Measurements from ENCODE around the gene FMO3. TPM values are rescaled to one million over a fixed set of nuclear protein-coding genes. Genes with fewer than 3 reads are reported as not detected.

The FMO3 gene
- total RNA-seq, 1 experiment from 2014 or later, result not detected

GRCh38 chr1:171150156-171150555, 59.5 kb downstream of the FMO3 start:
- CTCF ChIA-PET, result no interaction called here
- no peaks in the 10 kb centered on the region for H3K9me3 ChIP-seq
- no peak for TF ChIP-seq CTCF (IDR thresholded peaks at IDR 0.05; ENCODE audit: insufficient read depth in 1 of 2, low read depth in 1 of 2, low read length in 1 of 2, severe bottlenecking in 1 of 2, unreplicated experiment in 1 of 2)
- no peaks in the 10 kb centered on the region for H3K4me1 Mint-ChIP-seq (ENCODE audit: low read depth, unreplicated experiment)
- no peaks in the 10 kb centered on the region for H3K27me3 Mint-ChIP-seq (ENCODE audit: insufficient read depth, unreplicated experiment)
- no peaks in the 10 kb centered on the region for H3K36me3 Mint-ChIP-seq (ENCODE audit: insufficient read depth, unreplicated experiment)
- intact Hi-C loops (cut with micrococcal nuclease; ENCODE audit: unreplicated experiment), result no loop called here
- H3K27me3 ChIP-seq (replicated peaks; ENCODE audit: control insufficient read depth, insufficient read depth, low read length), result no peaks in the 10 kb centered on the region
- no peak overlapping the region for H3K27ac Mint-ChIP-seq (ENCODE audit: unreplicated experiment)
- H3K4me3 ChIP-seq (ENCODE audit: low read depth, low read length), result no peak overlapping the region
- H3K36me3 ChIP-seq (ENCODE audit: control insufficient read depth, insufficient read depth, low read length), result no peaks in the 10 kb centered on the region
- no peak for DNase-seq
- BruUV-seq (replicated peaks), result no TSS peak
- no peak overlapping the region for H3K4me3 Mint-ChIP-seq (ENCODE audit: unreplicated experiment)
- no peaks in the 10 kb centered on the region for H3K9me3 Mint-ChIP-seq (ENCODE audit: unreplicated experiment)
- no peaks in the 10 kb centered on the region for H3K4me1 ChIP-seq
- POLR2A ChIA-PET, result no interaction called here

GRCh38 chr1:171152549-171152948, 61.8 kb downstream of the FMO3 start:
- Histone ChIP-seq H3K9me3 (no peaks in the 10 kb centered on the region), H3K4me1 (no peaks in the 10 kb centered on the region), H3K27me3 (replicated peaks; ENCODE audit: control insufficient read depth, insufficient read depth, low read length) (no peaks in the 10 kb centered on the region), H3K36me3 (ENCODE audit: control insufficient read depth, insufficient read depth, low read length) (no peaks in the 10 kb centered on the region), H3K4me3 (ENCODE audit: low read depth, low read length) (no peak overlapping the region)
- Mint-ChIP-seq H3K27ac (ENCODE audit: unreplicated experiment) (no peak overlapping the region), H3K4me1 (ENCODE audit: low read depth, unreplicated experiment) (no peaks in the 10 kb centered on the region), H3K36me3 (ENCODE audit: insufficient read depth, unreplicated experiment) (no peaks in the 10 kb centered on the region), H3K9me3 (ENCODE audit: unreplicated experiment) (no peaks in the 10 kb centered on the region), H3K27me3 (ENCODE audit: insufficient read depth, unreplicated experiment) (no peaks in the 10 kb centered on the region), H3K4me3 (ENCODE audit: unreplicated experiment) (no peak overlapping the region)
- BruUV-seq (replicated peaks), result no TSS peak
- POLR2A ChIA-PET, result no interaction called here
- DNase-seq, result no peak
- no peak for TF ChIP-seq CTCF (IDR thresholded peaks at IDR 0.05; ENCODE audit: insufficient read depth in 1 of 2, low read depth in 1 of 2, low read length in 1 of 2, severe bottlenecking in 1 of 2, unreplicated experiment in 1 of 2)
- CTCF ChIA-PET, result no interaction called here
- intact Hi-C loops (cut with micrococcal nuclease; ENCODE audit: unreplicated experiment), result no loop called here

- Histone ChIP-seq H3K4me1 (peaks cover 16% of the 10 kb centered on the region; the same call in 1 of the 2 replicates), H3K36me3 (ENCODE audit: control insufficient read depth, insufficient read depth, low read length) (no peaks in the 10 kb centered on the region), H3K4me3 (ENCODE audit: low read depth, low read length) (no peak overlapping the region), H3K27me3 (replicated peaks; ENCODE audit: control insufficient read depth, insufficient read depth, low read length) (no peaks in the 10 kb centered on the region), H3K9me3 (no peaks in the 10 kb centered on the region)
- Mint-ChIP-seq H3K4me3 (ENCODE audit: unreplicated experiment) (no peak overlapping the region), H3K36me3 (ENCODE audit: insufficient read depth, unreplicated experiment) (no peaks in the 10 kb centered on the region), H3K9me3 (ENCODE audit: unreplicated experiment) (peaks cover 10% of the 10 kb centered on the region), H3K27me3 (ENCODE audit: insufficient read depth, unreplicated experiment) (no peaks in the 10 kb centered on the region), H3K27ac (ENCODE audit: unreplicated experiment) (no peak overlapping the region), H3K4me1 (ENCODE audit: low read depth, unreplicated experiment) (peaks cover 17% of the 10 kb centered on the region)
- DNase-seq, result no peak
- ChIA-PET POLR2A (no interaction called here), CTCF (no interaction called here)
- no TSS peak for BruUV-seq (replicated peaks)
- intact Hi-C loops (cut with micrococcal nuclease; ENCODE audit: unreplicated experiment), result no loop called here
- no peak for TF ChIP-seq CTCF (IDR thresholded peaks at IDR 0.05; ENCODE audit: insufficient read depth in 1 of 2, low read depth in 1 of 2, low read length in 1 of 2, severe bottlenecking in 1 of 2, unreplicated experiment in 1 of 2)
Measured at GRCh38 chr1:171155484-171155883, 64.8 kb downstream of the FMO3 start.
